Fibroblast of upper back skin (primary cell): ENCODE data around the gene PARD3.

Source experiments
- DNase-seq: peaks from one replicate; pipeline ENCODE4 v3.0.0-alpha.2; 2013

Gene PARD3

GRCh38 chr10:34408381-34408780 lies 406.7 kb downstream of the PARD3 start:
- DNase-seq, result no peak

- peak; percentile 63 for DNase-seq
Measured at GRCh38 chr10:34407324-34407805, 407.7 kb downstream of the PARD3 start.

- no peak for DNase-seq
Measured at GRCh38 chr10:34406463-34407323, 408.4 kb downstream of the PARD3 start.

GRCh38 chr10:34405611-34406462 lies 409.3 kb downstream of the PARD3 start:
- DNase-seq, result peak; percentile 48

- DNase-seq, result peak; percentile 84
Measured at GRCh38 chr10:34403512-34403911, 411.6 kb downstream of the PARD3 start.

- no peak for DNase-seq
Measured at GRCh38 chr10:34400075-34400474, 415.0 kb downstream of the PARD3 start.

- DNase-seq, result no peak
Measured at GRCh38 chr10:34399013-34399412, 416.1 kb downstream of the PARD3 start.

GRCh38 chr10:34397324-34397723 lies 417.8 kb downstream of the PARD3 start:
- peak; percentile 23 for DNase-seq

GRCh38 chr10:34396663-34397062 lies 418.4 kb downstream of the PARD3 start:
- DNase-seq, result no peak

- DNase-seq, result no peak
Measured at GRCh38 chr10:34392641-34393170, 422.4 kb downstream of the PARD3 start.

- peak; percentile 16 for DNase-seq
Measured at GRCh38 chr10:34391168-34391567, 423.9 kb downstream of the PARD3 start.

- DNase-seq, result no peak
Measured at GRCh38 chr10:34389801-34390200, 425.3 kb downstream of the PARD3 start.

GRCh38 chr10:34386921-34387320 lies 428.2 kb downstream of the PARD3 start:
- DNase-seq, result no peak

- DNase-seq, result no peak
Measured at GRCh38 chr10:34384372-34384771, 430.7 kb downstream of the PARD3 start.

GRCh38 chr10:34382626-34383025 lies 432.5 kb downstream of the PARD3 start:
- DNase-seq, result no peak

- DNase-seq, result no peak
Measured at GRCh38 chr10:34380856-34381255, 434.2 kb downstream of the PARD3 start.

GRCh38 chr10:34378297-34378696 lies 436.8 kb downstream of the PARD3 start:
- DNase-seq, result no peak

GRCh38 chr10:34377833-34378232 lies 437.3 kb downstream of the PARD3 start:
- no peak for DNase-seq

GRCh38 chr10:34374356-34375045 lies 440.6 kb downstream of the PARD3 start:
- no peak for DNase-seq

- DNase-seq, result no peak
Measured at GRCh38 chr10:34373211-34373610, 441.9 kb downstream of the PARD3 start.

- no peak for DNase-seq
Measured at GRCh38 chr10:34372509-34372908, 442.6 kb downstream of the PARD3 start.

GRCh38 chr10:34370126-34370525 lies 445.0 kb downstream of the PARD3 start:
- no peak for DNase-seq

- no peak for DNase-seq
Measured at GRCh38 chr10:34369120-34369519, 446.0 kb downstream of the PARD3 start.
